ENCODE data around the gene MROH9. TPM values are rescaled to one million over a fixed set of nuclear protein-coding genes. Genes with fewer than 3 reads are reported as not detected.

MROH9 gene
- polyA plus RNA-seq, 3 donors: not detected

GRCh38 chr1:171087896-171088295, 152.6 kb downstream of the MROH9 start:
- H2AFZ ChIP-seq (ENCODE audit: insufficient read depth, low read depth, low read length, poor library complexity, severe bottlenecking): no peak overlapping the region
- intact Hi-C loops (cut with micrococcal nuclease): no loop called here
- H3K27me3 Mint-ChIP-seq (ENCODE audit: low read depth in 3 of 3): peaks cover 0 to 3% (median 0%) of the 10 kb centered on the region in 3 donors
- H3K9me3 ChIP-seq (replicated peaks in 1 of 2; ENCODE audit: control insufficient read depth in 1 of 2, insufficient read depth in 1 of 2, low read length in 2 of 2): no peaks in the 10 kb centered on the region
- H3K36me3 ChIP-seq (replicated peaks in 1 of 2; ENCODE audit: control insufficient read depth in 1 of 2, insufficient read depth in 2 of 2, low read length in 2 of 2): no peaks in the 10 kb centered on the region
- H3K79me2 ChIP-seq (ENCODE audit: insufficient read depth, low read length): no peaks in the 10 kb centered on the region
- H3K4me2 ChIP-seq (replicated peaks; ENCODE audit: extremely low read depth, low read length, poor library complexity, severe bottlenecking): no peak overlapping the region
- no peak for DNase-seq
- no peaks in the 10 kb centered on the region for H3K4me1 Mint-ChIP-seq
- H3K27me3 ChIP-seq (ENCODE audit: control insufficient read depth in 2 of 2, insufficient read depth in 2 of 2, low read length in 2 of 2): no peaks in the 10 kb centered on the region
- no peak for TF ChIP-seq CTCF (IDR thresholded peaks at IDR 0.05)
- H3K9me3 Mint-ChIP-seq: peaks cover 0 to 4% (median 0%) of the 10 kb centered on the region in 7 donors
- H3K36me3 Mint-ChIP-seq: no peaks in the 10 kb centered on the region
- H3K4me3 Mint-ChIP-seq: no peak overlapping the region
- H4K20me1 ChIP-seq (ENCODE audit: insufficient read depth, low read length): no peaks in the 10 kb centered on the region
- no peaks in the 10 kb centered on the region for H3K4me1 ChIP-seq (ENCODE audit: control insufficient read depth in 1 of 2, insufficient read depth in 2 of 2, low read length in 2 of 2)
- no peak overlapping the region for H3K27ac Mint-ChIP-seq
- H3K4me3 ChIP-seq (replicated peaks in 1 of 3; ENCODE audit: low read depth in 2 of 3, low read length in 3 of 3): no peak overlapping the region
- H3K27ac ChIP-seq (ENCODE audit: low read depth in 1 of 2, low read length in 2 of 2): no peak overlapping the region
- H3K9ac ChIP-seq (ENCODE audit: insufficient read depth, low read length, poor library complexity, severe bottlenecking): no peak overlapping the region

GRCh38 chr1:171090604-171091003, 155.3 kb downstream of the MROH9 start, which contains the start of gene FMO3:
TSS of gene FMO3 (plus strand) at chr1:171090905. CDS start at chr1:171092659, 1,754 bp downstream.
- no peak for TF ChIP-seq CTCF (IDR thresholded peaks at IDR 0.05)
- Histone ChIP-seq H3K36me3 (replicated peaks in 1 of 2; ENCODE audit: control insufficient read depth in 1 of 2, insufficient read depth in 2 of 2, low read length in 2 of 2) (no peaks in the 10 kb centered on the region), H3K9ac (ENCODE audit: insufficient read depth, low read length, poor library complexity, severe bottlenecking) (no peak within 1 kb of the TSS), H3K9me3 (replicated peaks in 1 of 2; ENCODE audit: control insufficient read depth in 1 of 2, insufficient read depth in 1 of 2, low read length in 2 of 2) (no peaks in the 10 kb centered on the region), H3K4me1 (ENCODE audit: control insufficient read depth in 1 of 2, insufficient read depth in 2 of 2, low read length in 2 of 2) (no peaks in the 10 kb centered on the region), H3K4me2 (replicated peaks; ENCODE audit: extremely low read depth, low read length, poor library complexity, severe bottlenecking) (no peak within 1 kb of the TSS), H3K27ac (ENCODE audit: low read depth in 1 of 2, low read length in 2 of 2) (no peak within 1 kb of the TSS), H3K27me3 (ENCODE audit: control insufficient read depth in 2 of 2, insufficient read depth in 2 of 2, low read length in 2 of 2) (no peaks in the 10 kb centered on the region), H2AFZ (ENCODE audit: insufficient read depth, low read depth, low read length, poor library complexity, severe bottlenecking) (no peak within 1 kb of the TSS), H3K79me2 (ENCODE audit: insufficient read depth, low read length) (no peaks in the 10 kb centered on the region), H3K4me3 (replicated peaks in 1 of 3; ENCODE audit: low read depth in 2 of 3, low read length in 3 of 3) (no peak within 1 kb of the TSS), H4K20me1 (ENCODE audit: insufficient read depth, low read length) (no peaks in the 10 kb centered on the region)
- Mint-ChIP-seq H3K36me3 (no peaks in the 10 kb centered on the region), H3K4me1 (no peaks in the 10 kb centered on the region), H3K27ac (no peak within 1 kb of the TSS), H3K4me3 (no peak within 1 kb of the TSS), H3K27me3 (ENCODE audit: low read depth in 3 of 3) (peaks cover 0 to 5% (median 0%) of the 10 kb centered on the region in 3 donors), H3K9me3 (peaks cover 0 to 4% (median 0%) of the 10 kb centered on the region in 7 donors)
- no CpG with 5 or more reads among the region's 5 CpGs for WGBS (ENCODE audit: insufficient coverage)
- intact Hi-C loops (cut with micrococcal nuclease): no loop called here
- DNase-seq: no peak
